IMR-90 (cell line): Measurements from ENCODE around the gene YBX2. TPM values are rescaled to one million over a fixed set of nuclear protein-coding genes. Genes with fewer than 3 reads are reported as not detected.
A peak's percentile ranks its signal among the peaks of the same experiment; 100 is the strongest.

Source experiments
- ATAC-seq: fragments of 200-7000 bp; cut with Tn5 transposase; 2 replicates; pipeline ENCODE4 v1.9.1; 2020; ENCODE audit warnings: low read depth, mild to moderate bottlenecking, moderate library complexity
- BruUV-seq: library from RNA; stranded (reverse); fragments of 400-500 nt; replicated peaks from 2 replicates; lab custom pipeline; 2021; lab: Mats Ljungman, UMichigan
- CTCF ChIA-PET: fragments of 300-600 bp; formaldehyde crosslinking; extraction: SDS; loops from one replicate; lab custom pipeline; 2021; ENCODE audit warnings: antibody characterized with exemption; lab: Yijun Ruan, JAX
- POLR2A ChIA-PET: fragments of 300-600 bp; sonication (Branson Sonifier 250); formaldehyde crosslinking; loops from one replicate; lab custom pipeline; 2022; ENCODE audit warnings: antibody characterized with exemption; ENCODE audit not compliant: unreplicated experiment; lab: Charles Lee
- DNase-seq: peaks from one replicate; pipeline ENCODE4 v3.0.0; 2013
- H2AFZ ChIP-seq: replicated peaks from 2 replicates; pipeline ENCODE3; 2013; ENCODE audit warnings: low read length, mild to moderate bottlenecking; ENCODE audit not compliant: poor library complexity
- H2AK5ac ChIP-seq: 2 replicates; pipeline ENCODE4 v1.6.1; 2013; ENCODE audit warnings: low read depth, low read length, inconsistent platforms
- H2AK9ac ChIP-seq: replicated peaks from 2 replicates; pipeline ENCODE3; 2013; ENCODE audit warnings: mild to moderate bottlenecking, low read depth, low read length, moderate library complexity; ENCODE audit not compliant: poor library complexity
- H2BK120ac ChIP-seq: 2 replicates; pipeline ENCODE4 v1.6.1; 2013; ENCODE audit warnings: low read depth, low read length, inconsistent platforms
- H2BK15ac ChIP-seq: 3 replicates; pipeline ENCODE4 v1.6.1; 2013; ENCODE audit warnings: low read depth, low read length, inconsistent platforms
- H2BK20ac ChIP-seq: 2 replicates; pipeline ENCODE4 v1.6.1; 2013; ENCODE audit warnings: low read depth, mild to moderate bottlenecking, inconsistent platforms, low read length, moderate library complexity
- H2BK5ac ChIP-seq: 2 replicates; pipeline ENCODE4 v1.6.1; 2013; ENCODE audit warnings: mild to moderate bottlenecking, low read depth, low read length, inconsistent platforms; ENCODE audit not compliant: poor library complexity, severe bottlenecking
- H3K14ac ChIP-seq: replicated peaks from 2 replicates; pipeline ENCODE4 v1.6.1; 2013; ENCODE audit warnings: low read depth, low read length, inconsistent platforms
- H3K18ac ChIP-seq: 2 replicates; pipeline ENCODE4 v1.6.1; 2013; ENCODE audit warnings: low read depth, low read length, control low read depth
- H3K23ac ChIP-seq: 2 replicates; pipeline ENCODE4 v1.6.1; 2013; ENCODE audit warnings: low read depth, low read length, inconsistent platforms
- H3K27ac ChIP-seq: 2 replicates; pipeline ENCODE4 v1.5.1; 2013; ENCODE audit warnings: mild to moderate bottlenecking, control low read depth, low read length; ENCODE audit not compliant: insufficient read depth
- H3K27me3 ChIP-seq: 2 replicates; pipeline ENCODE4 v1.6.1; 2013; ENCODE audit warnings: low read length; ENCODE audit not compliant: control insufficient read depth, insufficient read depth
- H3K36me3 ChIP-seq: 2 replicates; pipeline ENCODE4 v1.6.1; 2013; ENCODE audit warnings: low read length, mixed read lengths; ENCODE audit not compliant: control insufficient read depth, insufficient read depth
- H3K4ac ChIP-seq: 2 replicates; pipeline ENCODE4 v1.6.1; 2013; ENCODE audit warnings: low read depth, low read length, inconsistent platforms
- H3K4me1 ChIP-seq: 2 replicates; pipeline ENCODE4 v1.6.1; 2013; ENCODE audit warnings: low read length, mixed read lengths; ENCODE audit not compliant: control insufficient read depth, insufficient read depth
- H3K4me2 ChIP-seq: 2 replicates; pipeline ENCODE4 v1.6.1; 2013; ENCODE audit warnings: low read depth, mild to moderate bottlenecking, control low read depth, low read length, moderate library complexity
- H3K4me3 ChIP-seq: 2 replicates; pipeline ENCODE4 v1.5.1; 2013; ENCODE audit warnings: low read depth, mild to moderate bottlenecking, control low read depth, low read length, moderate library complexity; ENCODE audit not compliant: insufficient read depth
- H3K56ac ChIP-seq: 2 replicates; pipeline ENCODE4 v1.6.1; 2013; ENCODE audit warnings: low read length, inconsistent platforms; ENCODE audit not compliant: insufficient read depth; ENCODE audit errors: extremely low read depth
- H3K79me1 ChIP-seq, 2 experiments: 2 replicates each; pipeline ENCODE4 v1.6.1; 2013; ENCODE audit warnings: low read length in 2 of 2, inconsistent platforms in 1 of 2, low read depth in 1 of 2
- H3K9ac ChIP-seq: 2 replicates; pipeline ENCODE4 v1.6.1; 2013; ENCODE audit warnings: low read depth, low read length, control low read depth
- H3K9me1 ChIP-seq: 2 replicates; pipeline ENCODE4 v1.6.1; 2013; ENCODE audit warnings: low read length, inconsistent platforms; ENCODE audit not compliant: insufficient read depth
- H3K9me3 ChIP-seq: 2 replicates; pipeline ENCODE4 v1.6.1; 2013; ENCODE audit warnings: low read length; ENCODE audit not compliant: control insufficient read depth, insufficient read depth
- H4K20me1 ChIP-seq: 2 replicates; pipeline ENCODE4 v1.6.1; 2013; ENCODE audit warnings: low read length, inconsistent platforms; ENCODE audit not compliant: insufficient read depth
- H4K5ac ChIP-seq: 2 replicates; pipeline ENCODE4 v1.6.1; 2013; ENCODE audit warnings: mild to moderate bottlenecking, low read depth, low read length, control low read depth
- H4K8ac ChIP-seq, 2 experiments: 2 replicates each; pipeline ENCODE4 v1.6.1; 2013; ENCODE audit warnings: low read depth in 2 of 2, low read length in 2 of 2, control low read depth in 1 of 2, inconsistent platforms in 1 of 2
- H4K91ac ChIP-seq: 2 replicates; pipeline ENCODE4 v1.6.1; 2013; ENCODE audit warnings: low read depth, low read length, inconsistent platforms; ENCODE audit not compliant: insufficient read depth
- CEBPB ChIP-seq: IDR thresholded peaks from 2 replicates; pipeline ENCODE4 v1.6.1; 2012; ENCODE audit warnings: low read depth, low read length, improper control_type of control experiment
- CHD1 ChIP-seq: IDR thresholded peaks from 2 replicates; pipeline ENCODE4 v1.6.1; 2012; ENCODE audit warnings: low read depth, low read length, improper control_type of control experiment
- MAFK ChIP-seq: IDR thresholded peaks from 2 replicates; pipeline ENCODE4 v1.6.1; 2012; ENCODE audit warnings: low read depth, low read length, improper control_type of control experiment
- MAZ ChIP-seq: IDR thresholded peaks from 2 replicates; pipeline ENCODE4 v1.6.1; 2012; ENCODE audit warnings: low read depth, mild to moderate bottlenecking, low read length, improper control_type of control experiment, moderate library complexity, borderline replicate concordance
- MXI1 ChIP-seq: IDR thresholded peaks from 2 replicates; pipeline ENCODE4 v1.6.1; 2012; ENCODE audit warnings: low read depth, mild to moderate bottlenecking, low read length, moderate library complexity, borderline replicate concordance
- USF2 ChIP-seq: fragments of 150-350 bp; IDR thresholded peaks from 2 replicates; pipeline ENCODE4 v1.6.1; 2017; ENCODE audit warnings: mild to moderate bottlenecking, antibody characterized with exemption, low read length, low read depth
- WGBS, 2 experiments: methylation state at CpG; one replicate each; pipeline versions ENCODE4 v1.1.5 to v1.1.7; 2013; ENCODE audit warnings: missing lambda C conversion rate in 2 of 2; ENCODE audit not compliant: insufficient read length in 1 of 2; ENCODE audit errors: extremely low coverage in 2 of 2; 5-methylcytosine and 5-hydroxymethylcytosine counted together
- dilution Hi-C: fragments of 300-500 bp; cut with HindIII; formaldehyde crosslinking; loops from one replicate; pipeline ENCODE4 v1.14.3; 2018; ENCODE audit warnings: low sequenced_read_pairs; ENCODE audit not compliant: unreplicated experiment
- in situ Hi-C: fragments of 300-500 bp; cut with MboI; formaldehyde crosslinking; loops from 3 replicates; pipeline ENCODE4 v1.14.3; 2019; ENCODE audit warnings: low sequenced_read_pairs, inconsistent platforms, mixed read lengths
- intact Hi-C: fragments of 100-400 bp; cut with micrococcal nuclease; formaldehyde crosslinking; loops from 2 replicates; pipeline ENCODE4 v1.10.0; 2022
- polyA plus RNA-seq, 3 experiments: library from polyadenylated mRNA; depleted of rRNA; stranded (reverse); fragments of >200 nt; gene quantifications; 2 replicates each; pipeline ENCODE4 v1.2.3, GENCODE V29; 2012; ENCODE audit warnings: low replicate concordance in 1 of 3
- total RNA-seq: library from RNA; depleted of rRNA; stranded (reverse); fragments of >200 nt; gene quantifications from 2 replicates; pipeline ENCODE4 v1.2.3, GENCODE V29; 2012

The YBX2 gene
- total and polyA plus RNA-seq, 2 of the 4 experiments (the other 2 are of a cell fraction): 0.17 TPM; not detected in 1

GRCh38 chr17:7250695-7251627, 43.5 kb downstream of the YBX2 start:
- Histone ChIP-seq H3K4me2 (peak overlapping the region; percentile 99), H2AK9ac (peak overlapping the region; percentile 99), H2BK5ac (peak overlapping the region; percentile 87), H4K20me1 (peaks cover 9% of the 10 kb centered on the region; the same call in 1 of the 2 replicates), H2BK120ac (peak overlapping the region; percentile 60), H3K9me3 (no peaks in the 10 kb centered on the region), H3K4me3 (peak overlapping the region; percentile 62), H3K9ac (peak overlapping the region; percentile 88), H2AFZ (peak overlapping the region; percentile 71), H3K27ac (peak overlapping the region; percentile 93), H3K23ac (peak overlapping the region; percentile 93), H3K79me1 (peaks cover 7 to 51% of the 10 kb centered on the region in 2 experiments; a peak in 3 of 4 replicates), H4K5ac (peak overlapping the region; percentile 91), H3K4ac (peak overlapping the region; percentile 96), H2AK5ac (peak overlapping the region; percentile 95), H3K14ac (peak overlapping the region; percentile 91), H4K91ac (peak overlapping the region; percentile 93), H3K56ac (peak overlapping the region; percentile 50), H3K18ac (peak overlapping the region; percentile 37; the same call in 1 of the 2 replicates), H2BK20ac (no peak overlapping the region), H2BK15ac (no peak overlapping the region), H4K8ac (peak overlapping the region; percentile 89 to 94; a peak in 3 of 4 replicates), H3K36me3 (peaks cover 15% of the 10 kb centered on the region), H3K4me1 (peaks cover 8% of the 10 kb centered on the region), H3K27me3 (no peaks in the 10 kb centered on the region), H3K9me1 (peaks cover 10% of the 10 kb centered on the region)
- DNase-seq: no peak
- BruUV-seq: no TSS peak
- intact Hi-C loops: no loop called here
- 2% methylated on average over 12 of the region's 55 CpGs; no CpG with 5 or more reads in 1 of the 2 experiments for WGBS, 2 experiments
- TF ChIP-seq CEBPB (no peak), MXI1 (peak; percentile 54; the same call in 1 of the 2 replicates), MAFK (no peak), USF2 (no peak), CHD1 (no peak), MAZ (no peak)
- POLR2A ChIA-PET: interaction anchor here (0.6 kb wide), 1 partner anchor 9 kb away, joined by 4 read pairs; the partner anchor contains the start of gene GABARAP
- in situ Hi-C loops: no loop called here
- peak; percentile 1; the same call in 1 of the 2 replicates for ATAC-seq
- CTCF ChIA-PET: no interaction called here
- dilution Hi-C loops: no loop called here
